ENCODE results near the gene STKLD1. TPM values are rescaled to one million over a fixed set of nuclear protein-coding genes. Genes with fewer than 3 reads are reported as not detected.

The STKLD1 gene
- total RNA-seq, 1 donor from 2014 or later: 0.27 TPM

DNA sequence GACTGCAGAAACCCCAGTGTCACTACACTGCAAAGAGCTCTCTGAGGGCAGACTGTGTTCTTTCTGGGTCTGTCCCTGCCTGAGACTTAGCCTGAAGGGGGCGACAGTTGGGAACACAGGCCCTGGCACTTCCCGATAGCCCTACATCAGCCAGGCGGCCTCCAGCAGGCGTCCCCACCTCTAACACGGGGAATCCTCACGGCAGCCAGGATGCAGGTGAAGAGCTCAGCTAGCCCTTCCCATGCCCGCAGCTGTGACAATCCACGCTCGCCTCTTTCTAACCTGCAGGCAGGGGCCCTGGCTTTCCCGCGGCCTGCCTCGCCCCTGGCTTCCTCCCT, 34.1 kb upstream of the STKLD1 start:
- intact Hi-C loops (cut with DNase I): no loop called here
- ATAC-seq (ENCODE audit: poor library complexity) (no peak), DNase-seq (no peak)

DNA sequence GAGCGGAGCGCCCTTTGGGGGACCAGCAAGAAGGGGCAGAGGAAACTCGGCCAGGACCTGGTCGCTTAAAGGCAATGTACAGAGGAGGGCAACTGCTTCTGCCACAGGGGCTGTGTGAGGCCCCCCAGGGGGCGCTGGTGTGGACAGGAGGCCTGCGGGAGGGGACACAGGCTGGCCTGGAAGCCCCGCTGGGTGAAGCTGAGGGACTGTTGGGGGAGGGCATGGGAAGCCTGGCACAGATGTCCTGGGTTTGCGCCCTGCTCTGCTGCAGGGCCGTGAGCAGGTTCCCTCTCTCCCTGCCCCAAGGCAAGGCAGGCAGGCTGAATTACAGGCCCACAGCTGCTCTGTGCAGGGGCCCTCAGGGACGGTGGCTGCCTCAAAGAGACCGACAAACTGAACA, 33.6 kb upstream of the STKLD1 start:
- intact Hi-C loops (cut with DNase I): no loop called here
- DNase-seq (no peak), ATAC-seq (ENCODE audit: poor library complexity) (no peak)

DNA sequence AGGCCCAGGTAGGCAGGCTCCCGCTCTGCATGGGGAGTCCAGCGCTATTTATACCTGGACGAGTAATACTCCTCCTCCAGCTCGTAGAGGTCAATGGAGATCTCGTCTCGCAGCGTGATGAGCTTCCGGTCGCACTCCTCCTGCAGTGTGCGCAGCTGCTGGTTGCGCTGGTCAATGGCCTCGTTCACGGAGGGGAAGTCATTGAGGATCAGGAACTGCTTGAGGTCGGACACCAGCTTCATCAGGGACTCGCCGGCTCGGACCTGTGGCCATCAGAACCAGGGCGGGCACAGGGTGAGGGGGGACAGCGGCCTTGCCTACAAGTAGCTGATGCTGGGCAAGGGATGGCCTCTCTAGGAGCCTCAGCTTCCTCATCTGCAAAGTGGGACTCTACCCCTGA, 32.1 kb upstream of the STKLD1 start:
- DNase-seq: peak; percentile 23
- intact Hi-C loops (cut with DNase I): no loop called here
- no peak for ATAC-seq (ENCODE audit: poor library complexity)

DNA sequence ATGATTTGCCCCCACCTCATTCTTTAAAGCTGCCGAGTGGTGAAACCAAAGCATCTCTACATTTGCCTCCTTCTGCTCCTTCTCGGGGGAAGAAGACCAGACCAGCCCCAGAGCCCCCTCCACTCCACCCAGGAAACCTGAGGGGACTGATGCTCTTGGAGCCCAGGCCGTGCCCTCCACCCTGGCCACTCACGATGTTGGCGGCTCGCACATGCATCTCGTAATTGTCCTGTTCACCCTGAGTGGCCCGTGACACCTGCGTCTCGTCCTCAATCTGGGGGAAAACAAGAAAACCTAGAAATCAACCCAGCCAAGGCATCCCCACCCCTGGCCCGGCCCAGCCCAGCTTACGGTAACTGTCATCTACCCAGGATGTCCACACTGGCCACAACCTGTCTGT, 31.2 kb upstream of the STKLD1 start:
- intact Hi-C loops (cut with DNase I): no loop called here
- no peak for ATAC-seq (ENCODE audit: poor library complexity)
- no peak for DNase-seq

DNA sequence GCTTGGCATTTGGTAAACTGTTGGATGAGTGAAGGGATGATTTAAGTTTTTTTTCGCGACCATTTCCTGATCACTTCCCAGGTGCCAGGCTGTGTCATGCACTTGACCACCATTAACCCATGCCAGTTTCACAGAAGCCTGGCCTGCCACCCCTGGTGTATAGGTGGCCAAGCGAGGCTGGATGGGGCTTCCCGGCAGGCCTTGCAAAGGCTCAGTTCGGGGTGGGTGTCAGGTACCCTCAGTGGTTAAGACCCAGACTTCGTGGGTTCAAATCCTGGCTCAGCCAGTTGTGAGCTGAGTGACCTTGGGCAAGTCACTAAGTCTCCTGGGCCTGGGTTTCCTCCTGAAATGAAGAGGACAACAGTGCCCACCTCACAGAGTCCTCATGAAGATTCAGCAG, 30.6 kb upstream of the STKLD1 start:
- intact Hi-C loops (cut with DNase I): no loop called here
- no peak for DNase-seq
- ATAC-seq (ENCODE audit: poor library complexity): no peak

DNA sequence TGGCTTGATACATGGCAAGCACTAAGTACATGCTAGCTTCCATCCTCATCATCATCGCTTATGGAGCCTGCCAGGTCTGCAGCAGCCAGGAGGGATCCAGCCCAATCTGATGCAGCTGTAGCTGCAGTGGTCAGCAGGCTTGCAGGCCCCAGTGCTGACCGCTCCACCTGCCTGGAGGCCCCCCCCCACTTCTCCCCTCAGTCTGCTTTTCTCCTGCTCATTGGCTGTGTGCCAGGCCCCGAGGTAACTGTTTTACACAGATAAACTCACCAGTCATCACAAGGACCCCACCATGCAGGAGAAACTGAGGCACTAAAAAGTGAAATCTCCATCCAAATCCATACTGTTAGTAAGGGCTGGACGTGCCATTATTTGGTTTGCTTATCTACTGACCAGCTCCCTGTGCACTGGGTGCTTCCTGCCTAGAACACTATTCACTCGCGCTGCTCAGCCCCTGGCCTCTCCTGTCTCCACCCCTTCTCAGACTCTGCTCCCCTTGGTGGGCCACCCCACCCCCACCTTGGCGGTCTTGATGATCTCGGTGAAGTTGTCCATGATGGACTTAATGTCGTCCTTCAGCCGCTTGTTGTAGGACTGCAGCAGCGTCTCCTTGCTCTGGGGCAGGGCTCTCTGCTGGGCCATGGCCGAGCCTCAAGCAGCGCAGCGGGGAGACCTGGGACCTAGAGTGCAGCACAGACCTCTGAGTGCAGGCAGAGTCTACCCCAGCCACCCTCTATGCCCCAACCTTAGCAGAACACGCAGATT, 30.0 kb upstream of the STKLD1 start:
- ATAC-seq (ENCODE audit: poor library complexity): no peak
- intact Hi-C loops (cut with DNase I): no loop called here
- no peak for DNase-seq

DNA sequence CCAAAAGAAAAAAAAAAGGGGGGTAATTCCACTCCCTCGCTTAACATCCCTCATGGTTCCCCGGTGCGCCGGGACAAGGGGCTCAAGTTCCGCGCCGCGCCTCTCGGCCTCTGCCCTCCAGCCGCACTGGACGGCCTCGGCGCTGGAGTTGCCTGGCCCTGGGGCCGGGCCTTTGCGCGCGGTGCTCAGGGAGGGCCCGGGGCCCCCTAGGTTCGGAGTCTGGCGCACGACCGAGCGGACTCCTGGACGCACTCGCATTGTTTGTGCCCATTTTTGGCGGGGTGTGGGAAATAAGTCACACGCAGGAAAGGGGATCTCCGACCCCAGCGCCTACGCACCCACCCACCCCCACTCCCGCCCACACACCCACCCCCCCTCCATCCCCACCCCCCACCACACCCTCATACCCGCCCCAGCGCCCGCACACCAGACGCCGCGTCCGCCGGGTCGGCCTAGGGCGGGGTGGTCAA, 28.6 kb upstream of the STKLD1 start:
- ATAC-seq (ENCODE audit: poor library complexity): peak; percentile 69
- intact Hi-C loops (cut with DNase I): no loop called here
- DNase-seq: peak; percentile 58

DNA sequence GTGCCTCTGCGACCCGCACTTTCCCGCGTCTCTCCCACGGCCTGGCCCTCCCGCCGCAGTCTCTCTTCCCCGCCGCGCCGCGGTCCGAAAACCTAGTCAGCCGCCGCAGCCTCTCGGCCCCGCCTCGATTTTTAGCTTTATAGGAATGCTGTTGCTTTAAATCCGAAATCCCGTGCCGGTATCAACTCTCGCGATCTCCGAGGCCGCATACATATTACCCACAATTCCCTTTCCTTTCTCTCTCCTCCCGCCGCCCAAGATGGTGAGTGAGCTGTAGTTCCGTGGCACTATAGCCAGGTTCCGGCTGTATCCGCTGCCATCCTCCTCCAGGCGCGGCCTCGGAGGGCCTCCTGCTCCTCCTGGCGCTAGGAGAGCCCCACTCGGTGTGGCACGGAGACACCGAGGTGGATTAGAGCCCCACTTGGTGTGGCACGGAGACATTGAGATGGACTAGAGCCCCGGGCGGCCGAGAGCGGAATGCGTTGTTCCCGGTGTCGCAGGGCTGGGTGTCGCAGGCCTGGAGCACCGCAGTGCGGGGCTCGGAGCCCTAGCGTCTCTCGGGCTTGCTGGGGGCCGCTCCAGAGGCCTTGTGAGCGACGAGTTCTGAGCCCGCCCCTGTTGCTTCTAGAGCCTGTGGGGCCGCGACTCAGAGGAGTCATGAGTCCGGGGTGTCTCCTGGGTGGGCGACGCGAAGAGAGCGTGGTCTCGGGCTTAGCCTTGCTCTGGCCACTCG, 28.0 kb upstream of the STKLD1 start, which contains the start of the genes MED22 and RPL7A:
TSS of gene MED22 (minus strand) at position 147 of the 733 bp plus-strand sequence. CDS start 1,469 bp downstream, outside the sequence.
TSS of gene RPL7A (plus strand) at position 234 of the 733 bp plus-strand sequence. CDS start at position 260, 26 bp downstream.
- ATAC-seq (ENCODE audit: poor library complexity): peak; percentile 94
- DNase-seq: peak; percentile 97
- intact Hi-C loops (cut with DNase I): no loop called here

DNA sequence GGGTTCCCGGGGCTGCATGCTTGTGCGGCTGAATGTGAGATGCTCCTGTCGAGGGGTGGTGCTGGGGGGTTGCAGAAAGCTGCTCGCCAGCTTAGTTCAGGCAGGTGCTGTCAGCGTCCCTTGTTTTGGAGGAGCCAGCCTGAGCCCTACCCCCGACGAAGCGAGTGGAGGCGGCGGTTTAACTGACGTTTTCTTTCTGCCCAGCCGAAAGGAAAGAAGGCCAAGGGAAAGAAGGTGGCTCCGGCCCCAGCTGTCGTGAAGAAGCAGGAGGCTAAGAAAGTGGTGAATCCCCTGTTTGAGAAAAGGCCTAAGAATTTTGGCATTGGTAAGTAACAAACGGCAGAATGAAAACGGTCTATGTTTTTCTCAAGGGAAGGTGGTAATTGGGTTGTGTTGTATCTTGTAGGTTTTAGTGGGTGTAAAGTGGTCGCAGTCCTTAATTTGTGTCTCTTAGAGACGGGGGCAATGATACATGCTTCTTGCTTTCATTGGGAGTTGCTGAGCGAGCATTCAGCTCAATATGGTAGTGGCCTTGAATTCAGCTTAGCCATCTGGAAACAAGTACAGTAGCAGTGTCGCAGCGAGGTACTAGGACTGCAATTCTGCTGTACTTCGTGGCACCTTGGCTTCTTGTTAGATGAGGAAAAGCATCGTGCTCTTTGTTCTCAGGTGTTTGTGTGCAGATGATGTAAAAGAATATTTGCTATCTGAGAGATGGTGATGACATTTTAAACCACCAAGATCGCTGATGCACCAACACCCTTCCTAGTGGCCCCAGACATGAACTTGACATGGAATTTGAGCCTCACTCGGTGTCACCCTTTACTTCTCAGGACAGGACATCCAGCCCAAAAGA, 27.2 kb upstream of the STKLD1 start:
- intact Hi-C loops (cut with DNase I): no loop called here
- no peak for DNase-seq
- ATAC-seq (ENCODE audit: poor library complexity): no peak

DNA sequence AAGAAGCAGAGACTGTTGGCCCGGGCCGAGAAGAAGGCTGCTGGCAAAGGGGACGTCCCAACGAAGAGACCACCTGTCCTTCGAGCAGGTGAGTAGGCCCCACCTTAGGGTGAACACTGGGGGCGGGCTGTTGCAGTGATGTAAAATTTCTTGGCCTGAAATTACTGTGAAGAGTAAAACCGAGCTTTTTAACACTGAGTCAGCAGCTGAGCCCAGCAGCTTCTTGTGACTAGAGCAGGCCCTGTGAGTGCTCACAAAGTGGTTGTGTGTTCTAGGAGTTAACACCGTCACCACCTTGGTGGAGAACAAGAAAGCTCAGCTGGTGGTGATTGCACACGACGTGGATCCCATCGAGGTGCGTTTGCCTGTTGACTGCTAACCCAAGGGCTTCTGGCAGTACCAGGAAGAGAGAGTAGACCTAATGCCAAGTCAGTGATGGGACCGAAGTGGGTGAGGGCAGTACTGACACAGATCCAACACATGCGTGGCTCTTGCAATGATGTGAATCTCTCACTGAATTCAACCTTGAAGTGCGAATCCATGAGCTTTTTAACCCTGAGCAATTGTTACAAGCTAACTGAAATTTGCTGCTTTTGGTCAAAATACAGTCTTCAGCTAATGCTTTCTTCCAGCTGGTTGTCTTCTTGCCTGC, 26.1 kb upstream of the STKLD1 start:
- intact Hi-C loops (cut with DNase I): no loop called here
- ATAC-seq (ENCODE audit: poor library complexity) (no peak), DNase-seq (no peak)

DNA sequence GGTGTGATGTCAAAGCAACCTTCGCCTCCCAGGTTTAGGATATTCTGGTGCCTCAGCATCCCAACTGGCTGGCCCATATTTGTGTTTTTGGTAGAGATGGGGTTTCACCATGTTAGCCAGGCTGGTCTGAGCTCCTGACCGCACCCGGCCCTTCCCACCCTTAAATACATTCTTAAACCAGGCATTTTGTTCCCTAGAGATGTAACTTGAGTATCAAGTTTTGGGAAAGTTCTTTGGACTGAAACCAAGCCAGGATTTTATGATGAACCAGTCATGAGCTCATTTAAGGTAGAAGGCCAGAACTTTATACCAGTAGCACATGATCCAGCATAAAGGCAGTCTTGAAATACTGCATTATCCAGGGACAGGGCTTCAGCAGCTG, 24.6 kb upstream of the STKLD1 start:
- ATAC-seq (ENCODE audit: poor library complexity) (no peak), DNase-seq (no peak)
- intact Hi-C loops (cut with DNase I): no loop called here

DNA sequence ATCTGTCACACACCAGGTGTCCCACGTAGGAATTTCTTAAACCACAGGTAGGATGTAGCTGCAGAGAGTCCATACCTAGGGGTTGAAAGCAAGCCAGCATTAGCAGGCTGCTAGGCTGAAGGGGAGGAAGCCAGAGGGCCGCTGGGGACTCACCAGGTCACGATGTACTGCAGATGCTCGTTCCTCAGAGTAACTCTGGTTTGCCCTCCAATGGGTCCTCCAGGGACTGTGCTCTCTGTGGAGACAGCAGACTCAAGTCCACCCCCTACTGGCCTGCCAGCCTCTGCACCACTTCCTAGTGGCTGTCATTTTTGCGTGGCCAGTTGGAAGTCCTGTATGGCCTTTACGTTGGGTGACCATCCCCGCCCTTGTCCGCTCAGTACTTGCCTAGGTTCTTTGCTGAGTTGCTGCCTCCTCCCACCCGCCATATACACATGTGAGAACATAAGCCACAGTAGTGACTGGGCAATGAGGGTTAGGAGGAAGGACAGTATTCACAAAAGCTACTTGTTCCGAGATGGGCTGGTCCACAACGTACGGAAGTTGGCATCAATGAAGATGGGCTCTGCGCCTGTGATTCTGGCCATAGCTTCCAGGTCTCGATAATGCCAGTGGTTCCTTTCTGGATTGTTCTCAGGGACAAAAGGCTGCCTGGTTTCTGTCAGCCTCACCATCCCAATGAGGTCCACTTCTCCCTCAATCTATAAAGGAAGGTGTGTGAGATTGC, 24.1 kb upstream of the STKLD1 start:
- intact Hi-C loops (cut with DNase I): no loop called here
- DNase-seq (peak; percentile 52), ATAC-seq (ENCODE audit: poor library complexity) (no peak)

DNA sequence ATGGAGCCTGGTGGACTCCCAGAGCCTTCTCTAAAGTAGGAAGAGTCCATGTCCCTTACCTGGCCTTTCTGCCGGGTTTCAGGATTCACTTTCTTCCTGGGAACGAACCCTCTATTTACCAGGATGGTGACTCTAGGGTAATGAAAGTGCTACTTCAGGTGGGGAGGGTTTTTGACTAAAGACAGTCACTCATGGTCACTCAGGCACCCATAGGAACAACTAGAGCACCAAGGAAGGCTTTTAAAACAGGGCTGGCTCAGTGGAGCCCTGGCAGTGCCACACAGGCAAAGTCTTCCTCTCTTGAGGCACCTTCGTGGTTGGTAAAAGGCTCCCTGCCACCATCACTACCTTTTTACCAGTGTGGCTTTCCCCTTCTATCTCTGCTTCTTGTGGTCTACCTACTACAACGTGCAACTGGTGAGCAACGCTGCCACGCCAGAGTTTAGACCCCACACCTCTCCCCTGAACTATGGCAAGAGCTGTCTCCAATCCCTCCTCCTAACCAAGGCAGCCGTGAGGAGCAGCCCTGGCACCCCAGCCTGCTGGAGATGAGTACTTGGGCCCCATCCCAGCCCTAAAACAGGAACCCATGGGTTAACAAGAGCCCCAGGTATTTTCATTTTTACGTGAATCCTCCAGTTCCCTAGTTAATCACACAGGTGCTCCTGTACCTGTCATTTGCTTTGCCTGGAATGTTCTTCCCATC, 23.4 kb upstream of the STKLD1 start:
- intact Hi-C loops (cut with DNase I): no loop called here
- no peak for DNase-seq
- no peak for ATAC-seq (ENCODE audit: poor library complexity)

DNA sequence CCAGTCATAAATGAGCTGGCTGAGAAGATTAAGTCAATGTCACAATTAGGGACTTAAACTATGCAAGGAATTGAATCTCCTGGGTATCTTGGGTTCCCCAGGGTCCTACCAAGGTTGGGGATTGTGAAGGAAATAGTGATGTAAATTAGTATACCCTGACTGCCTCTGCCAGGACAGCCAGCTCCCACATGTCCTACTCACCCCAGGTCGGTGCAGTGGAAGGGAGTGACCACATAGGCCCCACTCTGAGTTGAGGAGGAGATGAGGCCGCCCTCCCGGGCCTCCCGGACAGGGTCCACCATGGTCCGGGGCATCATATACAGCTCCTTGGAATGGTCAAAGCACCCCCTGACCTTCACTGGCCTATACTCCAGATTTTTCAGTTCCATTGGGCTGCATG, 22.6 kb upstream of the STKLD1 start:
- intact Hi-C loops (cut with DNase I): no loop called here
- ATAC-seq (ENCODE audit: poor library complexity) (no peak), DNase-seq (peak; percentile 19)

DNA sequence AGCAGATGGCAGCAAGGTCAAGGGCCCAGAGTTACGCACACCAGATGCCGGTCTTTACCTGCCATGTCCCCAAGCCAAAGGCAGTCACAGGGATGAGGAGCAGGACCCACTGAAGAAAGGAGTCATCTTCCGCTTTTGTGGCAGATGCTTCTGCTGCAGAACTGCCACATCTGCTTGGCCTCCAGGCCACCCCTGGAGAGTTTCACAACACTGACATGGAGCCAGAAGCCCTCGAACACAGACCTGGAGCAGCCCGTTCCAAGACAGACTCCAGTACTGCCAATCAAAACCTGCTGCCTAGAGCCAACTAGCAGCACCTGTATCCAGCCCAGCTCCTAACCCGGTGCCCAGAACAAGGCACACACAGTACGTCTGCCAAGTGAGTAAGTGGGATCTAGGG, 21.4 kb upstream of the STKLD1 start:
- intact Hi-C loops (cut with DNase I): no loop called here
- ATAC-seq (ENCODE audit: poor library complexity): no peak
- peak; percentile 6 for DNase-seq

DNA sequence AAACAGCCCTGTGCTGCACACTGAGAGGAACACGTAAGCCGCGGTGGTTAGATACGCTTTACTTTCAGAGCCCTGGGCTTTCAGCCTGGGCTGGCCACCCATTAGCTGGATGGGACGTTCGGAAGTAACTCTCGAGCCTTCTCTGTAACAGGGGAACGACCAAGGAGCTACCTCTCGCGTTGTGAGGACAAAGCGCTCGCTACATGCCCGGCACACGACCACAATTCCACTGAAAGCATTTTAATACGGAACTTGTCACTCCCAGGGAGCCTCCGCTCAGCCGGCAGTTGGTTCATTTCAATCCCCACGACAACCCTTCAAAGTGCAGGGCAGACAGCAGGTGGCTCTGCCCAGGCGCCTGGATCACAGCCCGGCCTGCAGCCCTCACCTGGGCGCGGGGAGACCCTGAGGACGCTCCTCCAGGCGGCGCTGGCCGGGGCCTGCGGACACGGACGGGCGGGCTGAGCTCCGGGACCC, 20.2 kb upstream of the STKLD1 start:
- peak; percentile 7 for ATAC-seq (ENCODE audit: poor library complexity)
- intact Hi-C loops (cut with DNase I): no loop called here
- no peak for DNase-seq

DNA sequence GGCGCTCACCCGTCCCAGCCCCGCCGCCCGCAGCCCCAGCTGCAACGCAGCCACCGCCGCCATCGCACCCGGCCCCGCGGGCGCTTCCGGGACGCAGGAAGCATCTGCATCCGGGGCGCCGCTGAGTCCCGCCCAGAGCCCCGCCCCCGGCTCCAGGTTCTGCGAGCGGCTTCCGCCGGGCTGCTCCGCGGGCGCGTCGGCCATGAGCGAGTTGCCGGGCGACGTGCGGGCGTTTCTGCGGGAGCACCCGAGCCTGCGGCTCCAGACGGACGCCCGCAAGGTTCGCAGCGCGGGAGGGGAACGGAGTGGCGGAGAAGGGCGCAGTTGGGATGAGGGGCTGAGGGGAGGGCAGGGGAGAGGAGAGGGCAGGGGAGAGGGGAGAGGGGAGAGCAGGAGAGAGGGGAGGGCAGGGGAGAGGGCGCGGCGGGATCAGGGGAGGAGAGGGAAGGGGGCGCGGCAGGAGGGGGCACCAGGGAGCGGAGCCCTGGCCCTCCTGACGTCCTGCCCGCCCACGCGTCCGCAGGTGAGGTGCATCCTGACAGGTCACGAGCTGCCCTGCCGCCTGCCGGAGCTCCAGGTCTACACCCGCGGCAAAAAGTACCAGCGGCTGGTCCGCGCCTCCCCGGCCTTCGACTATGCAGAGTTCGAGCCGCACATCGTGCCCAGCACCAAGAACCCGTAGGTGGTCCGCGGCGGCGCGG, 19.6 kb upstream of the STKLD1 start, which contains the start of the genes SURF1 and SURF2:
TSS of gene SURF1 (minus strand) at position 97 of the 701 bp plus-strand sequence. CDS start at position 63, 34 bp downstream.
TSS of gene SURF2 (plus strand) at position 160 of the 701 bp plus-strand sequence. CDS start at position 203, 43 bp downstream.
- intact Hi-C loops (cut with DNase I): no loop called here
- ATAC-seq (ENCODE audit: poor library complexity) (peak; percentile 94), DNase-seq (peak; percentile 95)

Measured in Right ventricle myocardium superior (tissue), 1 donor.